SU-DHL-6 (cell line): Measurements from ENCODE around the gene EXOC6B.

ENCODE experiments used
- H2AFZ ChIP-seq: fragments of 200-600 bp; sonication (generic); 2 replicates; pipeline ENCODE4 v1.6.1; 2014; ENCODE audit warnings: low read depth, mild to moderate bottlenecking, moderate library complexity, mixed read lengths, antibody characterized with exemption, low read length; ENCODE audit not compliant: severe bottlenecking
- H3F3A ChIP-seq: fragments of 200-600 bp; shearing (Covaris generic); 2 replicates; pipeline ENCODE4 v1.6.0; 2016; ENCODE audit warnings: antibody characterized with exemption, mild to moderate bottlenecking; ENCODE audit not compliant: insufficient read depth
- H3K27ac ChIP-seq: fragments of 200-600 bp; sonication (generic); 2 replicates; pipeline ENCODE4 v1.5.1; 2016; ENCODE audit warnings: low read depth, mild to moderate bottlenecking, low read length, moderate library complexity, mixed read lengths
- H3K27me3 ChIP-seq: fragments of 200-600 bp; sonication (generic), shearing (Covaris generic); 2 replicates; pipeline ENCODE4 v1.6.0; 2014; ENCODE audit warnings: mild to moderate bottlenecking, low read length
- H3K36me3 ChIP-seq: fragments of 200-600 bp; sonication (generic); 2 replicates; pipeline ENCODE4 v1.6.1; 2014; ENCODE audit warnings: mild to moderate bottlenecking, low read length, mixed read lengths
- H3K4me2 ChIP-seq: fragments of 300-600, 200-600 bp; shearing (Covaris generic), sonication (generic); 2 replicates; pipeline ENCODE4 v1.6.0; 2014; ENCODE audit warnings: low read length, low read depth, mild to moderate bottlenecking; ENCODE audit not compliant: poor library complexity, severe bottlenecking
- H3K4me3 ChIP-seq: fragments of 200-600 bp; sonication (generic); 2 replicates; pipeline ENCODE4 v1.5.1; 2014; ENCODE audit warnings: antibody characterized with exemption, low read length, mild to moderate bottlenecking, mixed read lengths; ENCODE audit not compliant: insufficient read depth, poor library complexity, severe bottlenecking
- H3K79me2 ChIP-seq: fragments of 200-600 bp; sonication (generic); 2 replicates; pipeline ENCODE4 v1.6.1; 2014; ENCODE audit warnings: mild to moderate bottlenecking, low read length, moderate library complexity; ENCODE audit not compliant: insufficient read depth
- H3K9ac ChIP-seq: fragments of 200-600 bp; sonication (generic); 2 replicates; pipeline ENCODE4 v1.7.0; 2014; ENCODE audit warnings: mild to moderate bottlenecking, low read length
- H3K9me2 ChIP-seq: fragments of 200-600 bp; sonication (generic); replicated peaks from 2 replicates; pipeline ENCODE4 v1.6.1; 2014; ENCODE audit warnings: low read length; ENCODE audit not compliant: insufficient read depth
- H3K9me3 ChIP-seq: fragments of 200-600 bp; sonication (generic); 2 replicates; pipeline ENCODE4 v1.6.1; 2014; ENCODE audit warnings: low read length, mixed read lengths; ENCODE audit not compliant: insufficient read depth
- H4K20me1 ChIP-seq: fragments of 200-600 bp; sonication (generic); 2 replicates; pipeline ENCODE4 v1.6.1; 2014; ENCODE audit warnings: low read depth, mild to moderate bottlenecking, antibody characterized with exemption, low read length, moderate library complexity, mixed read lengths
- CTCF ChIP-seq: fragments of 200-600 bp; sonication (generic); IDR thresholded peaks from one replicate; pipeline ENCODE4 v1.5.1; 2017; ENCODE audit warnings: antibody characterized with exemption, mild to moderate bottlenecking, low read length, moderate library complexity; ENCODE audit not compliant: insufficient read depth, poor library complexity, severe bottlenecking
- EZH2phosphoT487 ChIP-seq: fragments of 200-600 bp; sonication (generic), shearing (Covaris generic); conservative IDR thresholded peaks from 2 replicates; pipeline ENCODE4 v1.6.1; 2018; ENCODE audit warnings: mild to moderate bottlenecking, antibody characterized with exemption, low read length, moderate library complexity, mixed read lengths

EXOC6B gene

GRCh38 chr2:72638600-72639211 lies 187.1 kb downstream of the EXOC6B start:
- Histone ChIP-seq H3K27ac (no peak overlapping the region), H2AFZ (no peak overlapping the region), H3K4me3 (no peak overlapping the region), H3K4me2 (no peak overlapping the region), H4K20me1 (no peaks in the 10 kb centered on the region), H3F3A (no peaks in the 10 kb centered on the region), H3K9me3 (no peaks in the 10 kb centered on the region), H3K36me3 (no peaks in the 10 kb centered on the region), H3K9me2 (no peaks in the 10 kb centered on the region), H3K79me2 (no peaks in the 10 kb centered on the region), H3K9ac (no peak overlapping the region), H3K27me3 (no peaks in the 10 kb centered on the region)
- TF ChIP-seq CTCF = no peak
- no peak for TF ChIP-seq EZH2phosphoT487

- Histone ChIP-seq H3K4me3 (no peak overlapping the region), H3K9me3 (no peaks in the 10 kb centered on the region), H3K9ac (no peak overlapping the region), H3K79me2 (no peaks in the 10 kb centered on the region), H3F3A (no peaks in the 10 kb centered on the region), H3K36me3 (no peaks in the 10 kb centered on the region), H3K27ac (no peak overlapping the region), H3K4me2 (no peak overlapping the region), H3K9me2 (no peaks in the 10 kb centered on the region), H2AFZ (no peak overlapping the region), H3K27me3 (no peaks in the 10 kb centered on the region), H4K20me1 (no peaks in the 10 kb centered on the region)
- TF ChIP-seq EZH2phosphoT487 (no peak), CTCF (no peak)
Observed at GRCh38 chr2:72636210-72636609, 189.6 kb downstream of the EXOC6B start.

GRCh38 chr2:72630767-72631166 lies 195.1 kb downstream of the EXOC6B start:
- Histone ChIP-seq H3K4me3 (no peak overlapping the region), H3K27me3 (no peaks in the 10 kb centered on the region), H3K4me2 (no peak overlapping the region), H2AFZ (no peak overlapping the region), H3K27ac (no peak overlapping the region), H3K79me2 (no peaks in the 10 kb centered on the region), H3F3A (no peaks in the 10 kb centered on the region), H3K9ac (no peak overlapping the region), H4K20me1 (no peaks in the 10 kb centered on the region), H3K9me3 (no peaks in the 10 kb centered on the region), H3K9me2 (no peaks in the 10 kb centered on the region), H3K36me3 (no peaks in the 10 kb centered on the region)
- TF ChIP-seq EZH2phosphoT487 = no peak
- no peak for TF ChIP-seq CTCF
